SK-N-SH treated with all-trans-retinoic acid at 6 μM for 48 hours (cell line): Measurements from ENCODE around the gene TIMM10.

ENCODE experiments used
- ATAC-seq: fragments of 200-7000 bp; cut with Tn5 transposase; 3 replicates; pipeline ENCODE4 v1.9.1; 2020; ENCODE audit warnings: mild to moderate bottlenecking, moderate library complexity
- ARNTL ChIP-seq: fragments of 450-650 bp; formaldehyde crosslinking; IDR thresholded peaks from 2 replicates; pipeline ENCODE4 v1.5.0; 2020; ENCODE audit warnings: low read depth, mild to moderate bottlenecking, moderate library complexity, borderline replicate concordance
- BACH2 ChIP-seq: fragments of 250-450 bp; sonication (Bioruptor Pico); IDR thresholded peaks from 2 replicates; pipeline ENCODE4 v1.9.0; 2021; ENCODE audit warnings: mild to moderate bottlenecking, borderline replicate concordance
- CREB5 ChIP-seq: fragments of 250-450 bp; sonication (Bioruptor Pico); IDR thresholded peaks from 2 replicates; pipeline ENCODE4 v1.5.1; 2020; ENCODE audit warnings: low read depth, mild to moderate bottlenecking, moderate library complexity
- CSDC2 ChIP-seq: fragments of 250-450 bp; sonication (Bioruptor Pico); IDR thresholded peaks from 2 replicates; pipeline ENCODE4 v1.5.0; 2020; ENCODE audit warnings: mild to moderate bottlenecking, moderate library complexity
- CSRNP3 ChIP-seq: fragments of 250-450 bp; sonication (Bioruptor Pico); IDR thresholded peaks from 2 replicates; pipeline ENCODE4 v1.5.1; 2021; ENCODE audit warnings: mild to moderate bottlenecking, moderate library complexity
- ESRRG ChIP-seq: fragments of 250-450 bp; sonication (Bioruptor Pico); IDR thresholded peaks from 2 replicates; pipeline ENCODE4 v1.6.1; 2021; ENCODE audit warnings: mild to moderate bottlenecking
- GLIS3 ChIP-seq: fragments of 250-450 bp; sonication (Bioruptor Pico); IDR thresholded peaks from 2 replicates; pipeline ENCODE4 v1.5.0; 2020; ENCODE audit warnings: mild to moderate bottlenecking, moderate library complexity
- ISL1 ChIP-seq: fragments of 250-450 bp; sonication (Bioruptor Pico); IDR thresholded peaks from 2 replicates; pipeline ENCODE4 v2.1.2; 2022; ENCODE audit warnings: mild to moderate bottlenecking, moderate library complexity
- OSR1 ChIP-seq: fragments of 250-450 bp; sonication (Bioruptor Pico); IDR thresholded peaks from 2 replicates; pipeline ENCODE4 v1.8.0; 2022; ENCODE audit warnings: moderate library complexity, mild to moderate bottlenecking, inconsistent platforms
- PATZ1 ChIP-seq: fragments of 250-450 bp; sonication (Bioruptor Pico); IDR thresholded peaks from 2 replicates; pipeline ENCODE4 v1.8.0; 2020; ENCODE audit warnings: mild to moderate bottlenecking, moderate library complexity, borderline replicate concordance
- PPARA ChIP-seq: fragments of 250-450 bp; sonication (Bioruptor Pico); IDR thresholded peaks from 2 replicates; pipeline ENCODE4 v1.5.0; 2020; ENCODE audit warnings: mild to moderate bottlenecking, borderline replicate concordance
- RARB ChIP-seq: fragments of 250-450 bp; sonication (Bioruptor Pico); IDR thresholded peaks from 2 replicates; pipeline ENCODE4 v1.8.0; 2021; ENCODE audit warnings: mild to moderate bottlenecking, moderate library complexity
- SNAI2 ChIP-seq: fragments of 250-450 bp; sonication (Bioruptor Pico); IDR thresholded peaks from 2 replicates; pipeline ENCODE4 v1.5.0; 2020; ENCODE audit warnings: mild to moderate bottlenecking, moderate library complexity
- TCF4 ChIP-seq: fragments of 250-450 bp; sonication (Bioruptor Pico); IDR thresholded peaks from 2 replicates; pipeline ENCODE4 v1.8.0; 2021; ENCODE audit warnings: mild to moderate bottlenecking, moderate library complexity, borderline replicate concordance
- TOX ChIP-seq: fragments of 250-450 bp; sonication (Bioruptor Pico); IDR thresholded peaks from 2 replicates; pipeline ENCODE4 v1.8.0; 2021; ENCODE audit warnings: mild to moderate bottlenecking, moderate library complexity, borderline replicate concordance
- TSHZ2 ChIP-seq: fragments of 250-450 bp; sonication (Bioruptor Pico); IDR thresholded peaks from 2 replicates; pipeline ENCODE4 v1.5.0; 2020; ENCODE audit warnings: mild to moderate bottlenecking, moderate library complexity
- ZC3H10 ChIP-seq: fragments of 250-450 bp; sonication (Bioruptor Pico); IDR thresholded peaks from 2 replicates; pipeline ENCODE4 v1.5.1; 2021; ENCODE audit warnings: mild to moderate bottlenecking, moderate library complexity
- ZFP3 ChIP-seq: fragments of 250-450 bp; sonication (Bioruptor Pico); IDR thresholded peaks from 2 replicates; pipeline ENCODE4 v1.5.0; 2020; ENCODE audit warnings: mild to moderate bottlenecking, moderate library complexity
- ZFP30 ChIP-seq: fragments of 450-650 bp; formaldehyde crosslinking; IDR thresholded peaks from 2 replicates; pipeline ENCODE4 v1.5.0; 2022; ENCODE audit warnings: mild to moderate bottlenecking, moderate library complexity
- ZNF565 ChIP-seq: fragments of 450-650 bp; formaldehyde crosslinking; conservative IDR thresholded peaks from 2 replicates; pipeline ENCODE4 v1.5.0; 2020; ENCODE audit warnings: low read depth, mild to moderate bottlenecking, moderate library complexity
- ZNF70 ChIP-seq: fragments of 450-650 bp; formaldehyde crosslinking; IDR thresholded peaks from 2 replicates; pipeline ENCODE4 v1.5.0; 2020; ENCODE audit warnings: mild to moderate bottlenecking, moderate library complexity
- ZNF8 ChIP-seq: fragments of 450-650 bp; formaldehyde crosslinking; IDR thresholded peaks from 2 replicates; pipeline ENCODE4 v1.5.0; 2020; ENCODE audit warnings: mild to moderate bottlenecking, moderate library complexity

Gene TIMM10

GRCh38 chr11:57521116-57521515 is 9.4 kb downstream of the TIMM10 start:
- TF ChIP-seq TCF4 (no peak), SNAI2 (CRISPR knock-in tag) (no peak), PPARA (CRISPR knock-in tag) (no peak), ESRRG (CRISPR knock-in tag) (no peak), TOX (CRISPR knock-in tag) (no peak), GLIS3 (CRISPR knock-in tag) (no peak), ZC3H10 (CRISPR knock-in tag) (no peak), ZNF565 (CRISPR knock-in tag) (no peak), CREB5 (CRISPR knock-in tag) (no peak), ZNF8 (CRISPR knock-in tag) (no peak), OSR1 (CRISPR knock-in tag) (no peak), PATZ1 (CRISPR knock-in tag) (no peak), ZNF70 (CRISPR knock-in tag) (no peak), CSDC2 (CRISPR knock-in tag) (no peak), ISL1 (no peak), CSRNP3 (CRISPR knock-in tag) (no peak), ARNTL (CRISPR knock-in tag) (no peak), BACH2 (CRISPR knock-in tag) (no peak), RARB (no peak), ZFP30 (CRISPR knock-in tag) (no peak)
- ATAC-seq: no peak

GRCh38 chr11:57516061-57516443 is 14.5 kb downstream of the TIMM10 start:
- no peak for TF ChIP-seq GLIS3 (CRISPR knock-in tag)
- TF ChIP-seq CSRNP3 (CRISPR knock-in tag): no peak
- TF ChIP-seq BACH2 (CRISPR knock-in tag): no peak
- no peak for TF ChIP-seq CSDC2 (CRISPR knock-in tag)
- no peak for TF ChIP-seq SNAI2 (CRISPR knock-in tag)
- ATAC-seq: no peak

- TF ChIP-seq ZNF70 (CRISPR knock-in tag): no peak
- no peak for TF ChIP-seq ZC3H10 (CRISPR knock-in tag)
- no peak for TF ChIP-seq OSR1 (CRISPR knock-in tag)
- TF ChIP-seq ESRRG (CRISPR knock-in tag): no peak
- no peak for TF ChIP-seq RARB
- TF ChIP-seq PATZ1 (CRISPR knock-in tag): no peak
- TF ChIP-seq ZFP30 (CRISPR knock-in tag): no peak
- no peak for TF ChIP-seq ISL1
- no peak for TF ChIP-seq TOX (CRISPR knock-in tag)
- no peak for TF ChIP-seq CSRNP3 (CRISPR knock-in tag)
- no peak for TF ChIP-seq ZFP3 (CRISPR knock-in tag)
- no peak for TF ChIP-seq TCF4
- no peak for TF ChIP-seq ARNTL (CRISPR knock-in tag)
- TF ChIP-seq SNAI2 (CRISPR knock-in tag): no peak
- no peak for TF ChIP-seq BACH2 (CRISPR knock-in tag)
- TF ChIP-seq TSHZ2: no peak
- TF ChIP-seq ZNF565 (CRISPR knock-in tag): no peak
- ATAC-seq: peak; percentile 83
Observed at GRCh38 chr11:57515332-57516060, 15.1 kb downstream of the TIMM10 start, which contains the start of gene SLC43A1. Gene SLC43A1, minus strand, starts transcription at chr11:57515702. Its CDS starts 1,591 bp downstream, at chr11:57514111.
